ENCODE data around the gene ENDOU.

DNA sequence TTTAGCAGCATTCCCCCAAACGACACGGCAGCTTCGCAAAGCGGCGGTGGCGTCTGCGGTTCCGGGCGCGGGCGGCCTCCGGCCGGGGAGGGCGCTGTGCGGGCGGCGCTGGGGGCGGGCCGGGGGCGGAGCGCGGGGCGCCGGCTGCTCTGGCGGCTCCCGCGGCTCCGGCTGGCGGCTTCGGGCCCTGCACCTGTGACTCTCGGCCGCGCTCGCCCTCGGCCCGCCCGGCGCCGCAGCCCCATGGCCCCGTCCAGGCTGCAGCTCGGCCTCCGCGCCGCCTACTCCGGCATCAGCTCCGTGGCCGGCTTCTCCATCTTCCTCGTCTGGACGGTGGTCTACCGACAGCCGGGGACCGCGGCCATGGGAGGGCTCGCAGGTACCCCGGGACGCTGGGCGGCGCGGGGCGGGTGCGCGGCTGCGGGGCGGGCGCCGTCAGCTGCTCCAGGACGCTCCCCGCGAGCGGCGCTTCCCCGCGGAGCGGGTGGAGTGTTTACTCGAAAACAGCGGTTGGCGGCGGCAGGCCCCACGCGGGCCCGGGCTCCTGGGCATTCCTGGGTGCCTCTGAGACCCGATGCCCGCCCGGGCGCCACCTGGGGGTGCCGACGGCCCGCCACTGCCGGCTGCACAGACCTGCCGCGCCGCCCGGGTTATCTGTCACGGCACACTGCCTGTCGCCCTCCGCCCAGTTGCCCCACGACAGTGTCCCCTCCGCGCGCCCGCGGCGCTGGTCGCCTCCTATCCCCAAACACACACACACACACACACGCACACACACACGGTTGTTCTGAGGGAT is 48.0 kb upstream of the ENDOU start, which contains the start of gene SLC48A1:
- TF ChIP-seq, protein P1, sequence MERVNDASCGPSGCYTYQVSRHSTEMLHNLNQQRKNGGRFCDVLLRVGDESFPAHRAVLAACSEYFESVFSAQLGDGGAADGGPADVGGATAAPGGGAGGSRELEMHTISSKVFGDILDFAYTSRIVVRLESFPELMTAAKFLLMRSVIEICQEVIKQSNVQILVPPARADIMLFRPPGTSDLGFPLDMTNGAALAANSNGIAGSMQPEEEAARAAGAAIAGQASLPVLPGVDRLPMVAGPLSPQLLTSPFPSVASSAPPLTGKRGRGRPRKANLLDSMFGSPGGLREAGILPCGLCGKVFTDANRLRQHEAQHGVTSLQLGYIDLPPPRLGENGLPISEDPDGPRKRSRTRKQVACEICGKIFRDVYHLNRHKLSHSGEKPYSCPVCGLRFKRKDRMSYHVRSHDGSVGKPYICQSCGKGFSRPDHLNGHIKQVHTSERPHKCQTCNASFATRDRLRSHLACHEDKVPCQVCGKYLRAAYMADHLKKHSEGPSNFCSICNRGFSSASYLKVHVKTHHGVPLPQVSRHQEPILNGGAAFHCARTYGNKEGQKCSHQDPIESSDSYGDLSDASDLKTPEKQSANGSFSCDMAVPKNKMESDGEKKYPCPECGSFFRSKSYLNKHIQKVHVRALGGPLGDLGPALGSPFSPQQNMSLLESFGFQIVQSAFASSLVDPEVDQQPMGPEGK (CRISPR knock-in tag; IDR thresholded peaks at IDR 0.05; ENCODE audit: borderline replicate concordance) = no peak
- TF ChIP-seq ZFP30 (CRISPR knock-in tag; IDR thresholded peaks at IDR 0.05) (no peak), RARB (CRISPR knock-in tag; IDR thresholded peaks at IDR 0.05) (no peak), TOX (CRISPR knock-in tag; IDR thresholded peaks at IDR 0.05; ENCODE audit: borderline replicate concordance) (no peak), PPARA (CRISPR knock-in tag; IDR thresholded peaks at IDR 0.05; ENCODE audit: borderline replicate concordance) (no peak), OSR1 (CRISPR knock-in tag; IDR thresholded peaks at IDR 0.05) (no peak), ZC3H10 (CRISPR knock-in tag; IDR thresholded peaks at IDR 0.05) (no peak), ZNF8 (CRISPR knock-in tag; IDR thresholded peaks at IDR 0.05) (no peak), TCF4 (CRISPR knock-in tag; IDR thresholded peaks at IDR 0.05; ENCODE audit: borderline replicate concordance) (no peak), SNAI2 (CRISPR knock-in tag; IDR thresholded peaks at IDR 0.05) (0 out of 2 replicates have a peak, but pooled peaks have one; percentile 51), BACH2 (CRISPR knock-in tag; IDR thresholded peaks at IDR 0.05; ENCODE audit: borderline replicate concordance) (no peak)
- TF ChIP-seq, protein P2, sequence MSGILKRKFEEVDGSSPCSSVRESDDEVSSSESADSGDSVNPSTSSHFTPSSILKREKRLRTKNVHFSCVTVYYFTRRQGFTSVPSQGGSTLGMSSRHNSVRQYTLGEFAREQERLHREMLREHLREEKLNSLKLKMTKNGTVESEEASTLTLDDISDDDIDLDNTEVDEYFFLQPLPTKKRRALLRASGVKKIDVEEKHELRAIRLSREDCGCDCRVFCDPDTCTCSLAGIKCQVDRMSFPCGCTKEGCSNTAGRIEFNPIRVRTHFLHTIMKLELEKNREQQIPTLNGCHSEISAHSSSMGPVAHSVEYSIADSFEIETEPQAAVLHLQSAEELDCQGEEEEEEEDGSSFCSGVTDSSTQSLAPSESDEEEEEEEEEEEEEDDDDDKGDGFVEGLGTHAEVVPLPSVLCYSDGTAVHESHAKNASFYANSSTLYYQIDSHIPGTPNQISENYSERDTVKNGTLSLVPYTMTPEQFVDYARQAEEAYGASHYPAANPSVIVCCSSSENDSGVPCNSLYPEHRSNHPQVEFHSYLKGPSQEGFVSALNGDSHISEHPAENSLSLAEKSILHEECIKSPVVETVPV (CRISPR knock-in tag; IDR thresholded peaks at IDR 0.05) = no peak
- TF ChIP-seq, protein P3, sequence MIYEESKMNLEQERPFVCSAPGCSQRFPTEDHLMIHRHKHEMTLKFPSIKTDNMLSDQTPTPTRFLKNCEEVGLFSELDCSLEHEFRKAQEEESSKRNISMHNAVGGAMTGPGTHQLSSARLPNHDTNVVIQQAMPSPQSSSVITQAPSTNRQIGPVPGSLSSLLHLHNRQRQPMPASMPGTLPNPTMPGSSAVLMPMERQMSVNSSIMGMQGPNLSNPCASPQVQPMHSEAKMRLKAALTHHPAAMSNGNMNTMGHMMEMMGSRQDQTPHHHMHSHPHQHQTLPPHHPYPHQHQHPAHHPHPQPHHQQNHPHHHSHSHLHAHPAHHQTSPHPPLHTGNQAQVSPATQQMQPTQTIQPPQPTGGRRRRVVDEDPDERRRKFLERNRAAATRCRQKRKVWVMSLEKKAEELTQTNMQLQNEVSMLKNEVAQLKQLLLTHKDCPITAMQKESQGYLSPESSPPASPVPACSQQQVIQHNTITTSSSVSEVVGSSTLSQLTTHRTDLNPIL (CRISPR knock-in tag; IDR thresholded peaks at IDR 0.05; ENCODE audit: low read depth) = no peak

All from SK-N-SH treated with all-trans-retinoic acid at 6 μM for 48 hours (cell line).